OCI-LY1 (cell line): Measurements from ENCODE around the gene NUP93.
A peak's percentile ranks its signal among the peaks of the same experiment; 100 is the strongest.

Source experiments
- CTCF ChIP-seq: fragments of 200-600 bp; sonication (generic), shearing (Covaris generic); IDR thresholded peaks from 2 replicates; pipeline ENCODE4 v1.5.1; 2017; ENCODE audit warnings: mild to moderate bottlenecking, antibody characterized with exemption, low read length, moderate library complexity, mixed read lengths
- EZH2 ChIP-seq: fragments of 200-600 bp; sonication (generic), shearing (Covaris generic); IDR thresholded peaks from 2 replicates; pipeline ENCODE4 v1.8.0; 2017; ENCODE audit warnings: borderline replicate concordance, mixed run types, mild to moderate bottlenecking, antibody characterized with exemption, low read length, moderate library complexity, mixed read lengths

- no peak for TF ChIP-seq EZH2
- peak; percentile 56 for TF ChIP-seq CTCF
These were observed 59.4 kb downstream of the NUP93 start for GRCh38 chr16:56789360-56789759.
